RCC 7860 (cell line): ENCODE measurements around the gene MYO7A.

Experiments used
- DNase-seq: peaks from one replicate; pipeline ENCODE4 v3.0.0-alpha.2; 2015; ENCODE audit warnings: low spot score
- FAIRE-seq: peaks from 2 replicates; lab custom pipeline; 2012; peaks lifted over from hg19 to GRCh38; lab: Jason Lieb, UNC

MYO7A gene

GRCh38 chr11:77196961-77197360, 68.9 kb downstream of the MYO7A start:
- FAIRE-seq, result no peak

DNA sequence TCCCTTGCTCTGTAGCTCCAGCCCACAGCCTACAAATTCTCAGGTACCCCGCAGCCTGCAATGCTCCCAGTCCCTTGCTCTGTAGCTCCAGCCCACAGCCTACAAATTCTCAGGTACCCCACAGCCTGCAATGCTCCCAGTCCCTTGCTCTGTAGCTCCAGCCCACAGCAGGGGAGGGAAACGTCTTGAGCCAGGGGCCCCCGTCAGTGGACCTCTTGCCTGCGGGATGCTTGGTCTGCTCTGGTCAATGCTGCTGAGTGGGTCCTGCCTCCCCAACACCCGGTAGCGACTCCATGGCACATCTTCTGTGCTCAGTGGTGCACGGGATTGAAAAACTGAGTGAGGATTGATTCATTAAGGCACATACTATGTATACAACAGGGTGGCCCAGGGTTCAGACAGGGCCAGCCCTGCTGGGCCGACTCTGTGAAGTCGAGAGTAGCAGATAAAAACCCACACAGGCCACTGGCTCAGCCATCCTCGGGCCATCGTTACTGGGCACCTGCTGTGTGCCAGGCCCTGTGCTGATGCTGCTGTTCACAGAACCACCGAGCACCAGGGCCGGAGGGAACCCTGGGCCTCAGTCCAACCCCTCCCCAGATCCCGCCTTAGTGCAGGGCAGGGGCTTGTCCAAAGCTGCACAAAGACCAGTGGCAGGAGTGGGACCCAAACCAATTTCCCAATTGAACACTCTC, 69.7 kb downstream of the MYO7A start:
- DNase-seq (no peak), FAIRE-seq (no peak)

More at GRCh38 chr11:77196961-77197360, 68.9 kb downstream of the MYO7A start:
- DNase-seq, result no peak

DNA sequence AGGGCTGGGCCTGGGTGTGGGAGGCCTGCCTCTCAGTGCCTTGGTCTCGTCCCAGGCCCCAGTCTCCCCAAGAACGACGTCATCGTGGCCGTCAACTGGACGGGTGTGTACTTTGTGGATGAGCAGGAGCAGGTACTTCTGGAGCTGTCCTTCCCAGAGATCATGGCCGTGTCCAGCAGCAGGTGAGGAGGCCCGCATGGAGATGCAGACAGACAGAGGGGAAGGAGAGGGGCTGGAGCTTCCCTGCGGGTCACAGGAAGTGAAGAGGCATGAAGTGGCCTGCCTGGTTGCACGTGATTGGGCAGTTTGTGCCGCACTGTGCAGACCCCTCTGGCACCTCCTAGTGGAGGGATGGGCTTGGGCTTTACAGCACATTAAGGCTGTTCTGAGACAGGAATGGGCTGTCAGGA, 70.4 kb downstream of the MYO7A start:
- DNase-seq, result no peak
- no peak for FAIRE-seq

DNA sequence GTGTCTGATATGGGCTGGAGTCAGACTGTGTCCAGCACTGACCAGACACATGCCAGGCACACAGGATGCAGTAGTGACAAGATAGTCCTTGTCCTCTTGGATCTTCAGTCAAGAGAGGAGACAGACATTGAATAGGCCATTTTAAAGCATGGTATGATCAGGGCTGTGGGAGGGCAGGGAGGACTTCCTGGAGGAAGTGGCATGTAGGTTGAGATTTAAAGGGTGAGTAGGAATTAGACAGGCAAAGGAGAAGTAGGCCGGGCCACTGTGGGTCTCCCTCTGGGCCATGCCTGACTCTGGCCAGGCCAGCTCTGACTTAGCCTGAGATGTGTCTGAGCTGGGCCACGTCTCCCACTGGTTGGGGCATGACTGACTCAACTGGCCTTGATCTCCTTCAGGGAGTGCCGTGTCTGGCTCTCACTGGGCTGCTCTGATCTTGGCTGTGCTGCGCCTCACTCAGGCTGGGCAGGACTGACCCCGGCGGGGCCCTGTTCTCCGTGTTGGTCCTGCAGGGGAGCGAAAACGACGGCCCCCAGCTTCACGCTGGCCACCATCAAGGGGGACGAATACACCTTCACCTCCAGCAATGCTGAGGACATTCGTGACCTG, 71.2 kb downstream of the MYO7A start:
- FAIRE-seq, result no peak
- DNase-seq, result no peak

DNA sequence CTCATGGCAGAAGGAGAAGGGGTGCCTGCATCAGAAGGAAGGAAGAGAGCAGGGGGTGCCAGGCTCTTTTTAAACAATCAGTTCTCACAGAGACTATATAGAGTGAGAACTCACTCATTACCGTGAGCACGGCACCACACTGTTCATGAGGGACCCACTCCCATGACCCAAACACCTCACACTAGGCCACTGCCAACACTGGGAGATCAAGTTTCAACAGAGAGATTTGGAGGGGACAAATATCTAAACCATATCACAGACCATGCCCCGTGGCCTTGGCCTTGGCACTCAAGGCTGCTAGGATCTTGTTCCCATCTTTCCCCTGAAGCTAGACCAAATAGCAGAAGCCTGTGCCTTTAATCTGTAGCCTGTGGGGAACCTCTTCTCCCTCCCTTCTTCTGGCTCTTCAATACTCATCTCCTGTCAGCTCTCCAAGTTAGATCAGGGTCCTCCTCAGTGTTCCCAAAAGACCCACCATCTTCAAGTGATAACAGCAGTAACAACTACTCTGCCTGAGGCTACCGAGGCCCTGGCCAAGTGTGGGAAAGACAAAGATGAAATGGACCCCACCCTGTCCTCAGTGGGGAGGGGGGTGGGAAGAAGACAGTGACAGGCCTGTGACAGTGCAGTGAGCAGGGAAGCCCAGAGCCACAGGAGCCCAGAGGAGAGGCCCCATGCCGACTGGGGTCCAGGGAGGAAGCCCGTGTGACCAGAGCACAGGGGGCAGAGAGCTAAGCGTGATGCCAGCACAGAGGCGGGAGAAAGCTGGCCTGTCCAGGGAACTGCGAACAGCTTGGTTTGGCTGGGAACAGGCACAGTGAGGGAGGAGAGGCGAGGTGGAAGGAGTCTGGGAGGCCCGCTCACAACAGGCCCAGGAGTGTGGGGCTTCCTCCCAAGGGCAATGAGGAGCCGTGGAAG, 72.6 kb downstream of the MYO7A start:
- FAIRE-seq (no peak), DNase-seq (no peak)

DNA sequence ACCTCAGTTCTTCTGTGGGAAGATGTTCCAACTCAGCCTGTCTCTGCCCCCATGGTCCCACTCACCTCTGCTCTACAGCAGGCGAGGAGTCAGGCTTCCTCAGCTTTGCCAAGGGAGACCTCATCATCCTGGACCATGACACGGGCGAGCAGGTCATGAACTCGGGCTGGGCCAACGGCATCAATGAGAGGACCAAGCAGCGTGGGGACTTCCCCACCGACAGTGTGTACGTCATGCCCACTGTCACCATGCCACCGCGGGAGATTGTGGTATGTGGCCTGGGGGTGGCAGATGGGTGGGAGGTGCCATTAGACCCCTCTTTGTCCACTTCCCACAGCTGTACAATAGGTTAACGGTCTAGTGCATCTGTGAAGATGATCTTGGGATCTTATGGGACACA, 73.3 kb downstream of the MYO7A start:
- no peak for DNase-seq
- no peak for FAIRE-seq

DNA sequence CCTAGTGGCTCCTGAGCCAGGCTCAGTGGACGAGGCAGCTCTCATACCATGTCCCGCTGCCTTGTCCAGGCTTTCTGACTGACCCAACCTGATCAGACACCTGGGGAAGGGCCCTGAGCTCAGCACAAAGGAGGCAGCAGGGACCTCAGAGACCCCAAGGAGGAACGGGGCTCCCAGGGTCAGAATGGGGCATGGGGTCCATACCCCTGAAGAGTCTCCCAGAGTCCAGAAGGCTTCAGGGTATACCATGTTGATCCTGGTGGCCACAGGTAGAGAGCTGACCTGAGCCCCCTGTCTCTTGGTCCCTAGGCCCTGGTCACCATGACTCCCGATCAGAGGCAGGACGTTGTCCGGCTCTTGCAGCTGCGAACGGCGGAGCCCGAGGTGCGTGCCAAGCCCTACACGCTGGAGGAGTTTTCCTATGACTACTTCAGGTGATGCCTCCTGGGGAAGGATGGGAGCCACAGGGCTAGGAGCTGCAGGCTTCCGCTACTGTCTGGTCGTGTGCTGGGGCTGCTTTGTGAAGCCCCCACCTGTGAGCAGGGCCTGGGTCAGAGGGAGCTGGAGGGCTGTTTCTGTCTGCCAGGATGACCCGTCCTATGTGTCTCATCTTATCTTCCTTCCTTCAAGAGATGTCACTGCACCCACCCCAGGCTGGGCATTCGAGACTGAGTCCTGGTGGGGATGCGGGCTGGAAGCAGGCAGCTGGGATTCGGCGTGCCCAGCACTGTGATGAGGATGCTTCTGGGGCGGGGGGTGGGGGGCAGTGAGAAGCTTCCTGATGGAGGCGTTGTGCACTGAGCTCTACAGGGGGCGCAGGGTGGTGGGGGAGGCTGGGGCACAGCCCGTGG, 74.2 kb downstream of the MYO7A start:
- DNase-seq, result no peak
- no peak for FAIRE-seq

DNA sequence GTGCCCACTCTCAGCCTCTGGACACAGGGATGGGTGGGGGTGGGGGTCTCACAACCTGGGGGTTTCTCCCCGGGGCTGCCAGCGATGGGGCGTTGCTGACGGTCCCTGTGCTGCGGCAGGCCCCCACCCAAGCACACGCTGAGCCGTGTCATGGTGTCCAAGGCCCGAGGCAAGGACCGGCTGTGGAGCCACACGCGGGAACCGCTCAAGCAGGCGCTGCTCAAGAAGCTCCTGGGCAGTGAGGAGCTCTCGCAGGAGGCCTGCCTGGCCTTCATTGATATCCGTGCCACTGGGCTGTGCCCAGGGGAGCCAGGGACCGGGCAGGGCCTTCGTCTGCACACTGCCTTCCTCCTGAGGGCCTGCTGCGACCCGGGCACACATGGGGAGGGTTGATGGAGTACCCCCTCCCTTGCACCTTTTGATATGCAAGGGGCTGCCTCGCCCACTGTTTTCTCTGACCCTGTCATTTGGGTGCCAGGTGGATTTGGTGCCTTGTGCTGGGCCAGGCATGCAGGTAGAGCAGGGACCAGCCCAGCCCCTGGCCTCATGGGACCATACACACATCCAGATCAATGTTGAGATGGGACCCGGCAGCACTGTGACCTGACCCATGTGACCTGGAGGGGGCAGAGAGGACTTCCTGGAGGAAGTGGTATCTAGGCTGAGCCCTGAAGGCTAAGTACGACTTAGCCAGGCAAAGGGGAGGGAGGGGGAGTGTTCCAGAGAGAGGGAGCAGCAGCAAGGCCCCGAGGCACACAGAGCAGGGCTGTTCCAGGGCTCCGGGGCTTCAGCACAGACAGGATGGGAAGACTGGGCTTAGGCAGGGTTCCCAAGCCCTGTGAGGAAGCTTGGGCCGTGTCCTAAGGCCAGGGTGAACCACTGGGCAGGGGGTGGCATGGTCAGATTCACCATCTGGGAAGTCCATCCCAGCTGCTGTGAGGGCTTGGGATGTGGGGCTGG, 75.2 kb downstream of the MYO7A start:
- FAIRE-seq, result no peak
- no peak for DNase-seq

DNA sequence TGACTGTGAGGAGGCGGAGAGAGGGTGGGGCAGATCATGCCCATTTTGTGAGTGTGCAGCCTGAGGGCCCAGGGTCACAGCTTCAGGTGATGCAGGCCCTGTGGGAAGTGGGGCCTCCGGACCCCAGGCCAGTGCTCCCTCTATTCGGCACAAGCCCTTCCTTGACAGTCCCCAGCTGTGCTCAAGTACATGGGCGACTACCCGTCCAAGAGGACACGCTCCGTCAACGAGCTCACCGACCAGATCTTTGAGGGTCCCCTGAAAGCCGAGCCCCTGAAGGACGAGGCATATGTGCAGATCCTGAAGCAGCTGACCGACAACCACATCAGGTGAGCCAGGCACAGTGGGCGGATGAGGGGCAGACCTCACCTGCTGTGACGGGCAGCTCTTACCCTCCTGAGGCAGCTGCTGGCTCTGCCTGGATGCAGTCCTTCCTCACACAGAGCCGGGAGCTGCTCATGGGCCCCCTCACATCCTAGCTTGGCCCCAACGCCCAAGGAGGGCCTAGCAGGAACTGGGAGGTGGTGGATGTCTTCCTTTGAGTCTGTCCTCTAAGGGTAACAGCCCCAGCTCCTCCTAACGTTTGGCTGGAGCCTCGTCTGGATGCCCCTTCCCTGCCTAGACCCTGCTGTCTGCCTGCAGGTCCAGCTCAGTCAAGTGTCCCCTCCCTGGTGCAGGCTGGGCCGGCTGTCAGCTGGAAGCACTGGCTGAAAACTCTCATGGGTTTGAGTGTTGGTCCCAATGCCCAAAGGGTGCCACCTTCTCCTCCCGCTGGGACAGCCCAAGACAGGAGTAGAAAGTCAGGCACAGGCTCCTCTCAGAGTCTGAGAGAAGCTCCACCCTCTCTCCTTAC, 76.1 kb downstream of the MYO7A start:
- DNase-seq (no peak), FAIRE-seq (no peak)

DNA sequence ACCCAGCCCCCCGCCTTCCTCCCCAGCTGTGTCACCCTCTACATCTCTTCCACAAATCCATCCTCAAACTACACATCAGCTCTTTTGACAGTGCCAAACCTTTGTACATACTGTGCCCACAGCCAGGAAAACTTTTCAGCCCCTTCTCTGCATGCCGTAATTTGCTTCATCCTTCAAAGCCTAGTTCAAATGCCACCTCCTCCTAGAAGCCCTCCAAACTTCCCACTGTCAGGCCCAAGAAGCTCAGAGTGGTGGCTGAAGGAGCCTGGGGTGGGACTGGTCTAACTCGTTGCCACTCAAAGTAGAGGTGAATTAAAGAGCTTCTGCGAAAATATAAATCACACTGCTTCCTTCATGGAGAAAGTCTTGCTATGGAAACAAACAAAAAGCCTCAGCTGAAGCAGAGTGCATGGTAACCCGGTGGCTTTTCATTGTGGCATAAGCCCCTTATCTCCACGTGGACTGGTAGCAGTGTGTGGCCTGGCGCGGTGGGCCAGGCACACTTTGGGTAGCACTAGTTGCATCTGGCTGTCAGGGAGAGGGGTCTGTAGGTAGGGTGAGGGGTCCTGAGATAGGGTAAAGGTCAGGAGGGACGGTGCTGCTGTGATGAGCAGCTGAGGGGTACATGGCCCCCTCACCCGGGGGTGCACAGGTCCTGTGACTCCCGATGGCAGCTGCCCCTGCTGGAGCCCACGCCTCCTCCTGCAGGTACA, 76.9 kb downstream of the MYO7A start:
- DNase-seq, result no peak
- FAIRE-seq, result no peak

- DNase-seq (no peak), FAIRE-seq (no peak)
Measured at GRCh38 chr11:77205467-77206263, 77.6 kb downstream of the MYO7A start.

DNA sequence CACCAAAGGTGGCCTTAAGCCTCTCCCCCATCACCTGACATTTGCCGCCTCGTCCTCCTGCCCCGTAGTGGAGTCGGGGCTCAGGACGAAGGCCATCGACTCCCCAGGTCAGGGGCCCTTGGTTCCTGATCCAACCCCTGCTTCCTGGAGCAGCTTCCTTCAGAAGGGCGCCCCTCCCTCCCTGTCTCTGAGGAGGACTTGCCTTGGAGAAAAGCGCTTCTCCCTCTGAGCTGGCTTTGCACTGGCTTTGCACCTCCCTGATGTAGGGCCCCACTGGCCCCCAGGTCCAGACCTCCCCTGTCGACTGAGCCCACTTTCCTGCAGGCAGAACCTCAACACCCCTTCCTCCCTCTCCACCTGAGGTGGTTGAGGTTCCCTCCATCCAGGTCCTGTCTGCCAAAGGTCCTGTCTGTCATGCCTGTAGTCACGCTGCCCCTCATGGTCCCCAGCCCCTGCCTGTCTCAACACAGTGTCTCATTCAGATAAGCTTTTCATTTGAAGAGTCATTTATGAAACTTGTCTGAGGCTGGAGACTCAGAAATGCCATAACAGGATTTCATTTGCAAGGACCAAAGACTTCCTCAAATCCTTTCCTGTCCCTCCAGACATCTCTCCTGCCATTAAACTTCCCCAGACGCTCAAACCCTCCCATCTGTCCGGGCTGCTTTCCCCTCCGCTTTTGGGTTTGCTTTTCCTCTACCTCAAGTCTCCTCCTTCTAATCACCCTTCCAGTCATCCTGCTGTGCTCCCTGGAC, 78.4 kb downstream of the MYO7A start:
- DNase-seq, result no peak
- no peak for FAIRE-seq

GRCh38 chr11:77207019-77207485, 79.0 kb downstream of the MYO7A start:
- FAIRE-seq (no peak), DNase-seq (no peak)

DNA sequence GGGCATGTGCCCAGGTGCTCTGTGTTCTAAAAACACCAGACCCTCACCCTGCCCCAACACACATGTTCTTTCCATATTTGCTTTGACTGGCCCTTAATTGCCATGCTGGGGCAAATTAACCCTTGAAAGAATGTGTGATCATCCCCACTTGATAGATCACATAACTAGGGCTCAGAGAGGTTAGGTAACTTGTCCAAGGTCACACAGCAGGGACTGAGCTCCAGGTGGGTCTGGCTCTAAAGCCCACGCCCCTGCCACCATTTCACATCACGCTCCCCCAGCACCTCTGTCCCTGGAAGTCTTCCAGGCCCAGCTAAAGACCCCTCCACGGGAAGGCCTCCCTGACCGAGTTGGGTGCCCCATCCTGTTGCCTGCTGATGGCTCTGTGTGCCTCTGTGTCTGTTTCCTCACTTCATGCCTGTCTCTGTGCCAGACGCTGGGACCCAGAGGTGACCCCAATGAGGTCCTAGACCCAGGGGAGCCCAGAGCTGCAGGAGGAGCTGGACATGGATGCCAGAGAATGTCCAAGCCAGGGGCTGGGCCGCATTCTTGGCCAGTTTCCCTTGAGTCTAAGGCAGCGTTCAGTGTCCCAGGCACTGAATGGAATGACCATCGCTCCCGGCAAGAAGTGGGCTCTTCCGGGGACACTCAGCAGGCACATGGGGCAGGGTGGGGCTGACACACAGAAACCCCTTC, 79.7 kb downstream of the MYO7A start:
- no peak for DNase-seq
- FAIRE-seq, result no peak

- FAIRE-seq (no peak), DNase-seq (no peak)
Measured at GRCh38 chr11:77208535-77208934, 80.5 kb downstream of the MYO7A start.

DNA sequence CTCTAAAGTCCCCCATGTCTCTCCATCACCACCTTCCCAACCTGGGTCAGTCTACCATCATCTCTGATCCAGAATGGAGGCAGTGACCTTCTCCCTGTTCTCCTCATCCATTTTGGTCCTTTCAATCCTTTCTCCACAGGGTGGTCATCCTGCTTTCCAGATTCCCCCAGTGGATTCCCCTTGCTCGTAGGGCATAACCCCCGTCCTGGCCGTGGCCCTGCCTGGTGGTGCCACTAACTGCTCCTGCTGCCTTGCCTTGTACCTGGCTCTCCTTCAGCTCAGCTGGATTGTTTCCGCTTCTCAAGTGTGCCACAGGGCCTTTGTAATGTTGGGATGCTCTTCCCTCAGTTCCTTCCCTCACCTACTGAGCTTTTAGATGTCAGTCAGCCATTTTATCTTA, 81.6 kb downstream of the MYO7A start:
- no peak for FAIRE-seq
- no peak for DNase-seq
